Measurements from ENCODE around the gene NPLOC4.

NPLOC4 gene

DNA sequence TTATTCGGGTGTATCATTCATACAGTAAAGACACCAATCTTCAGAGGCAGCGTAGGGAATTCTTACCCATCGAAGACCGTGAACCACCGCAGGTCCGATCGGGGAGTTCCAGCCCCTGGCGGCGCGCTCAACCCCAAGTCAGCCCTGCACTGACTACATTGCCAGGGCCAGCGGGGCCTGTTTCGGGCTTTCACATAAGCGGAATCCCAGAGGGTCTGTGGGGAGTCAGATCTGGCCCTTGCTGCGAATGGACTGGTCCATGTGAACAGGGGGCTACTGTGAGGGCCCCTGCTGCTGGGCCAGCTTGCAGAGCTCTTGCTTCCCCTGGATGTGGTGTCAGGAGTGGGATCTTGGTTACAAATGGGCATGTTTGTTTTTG lies 11.8 kb upstream of the NPLOC4 start:
- TF ChIP-seq, protein P1, sequence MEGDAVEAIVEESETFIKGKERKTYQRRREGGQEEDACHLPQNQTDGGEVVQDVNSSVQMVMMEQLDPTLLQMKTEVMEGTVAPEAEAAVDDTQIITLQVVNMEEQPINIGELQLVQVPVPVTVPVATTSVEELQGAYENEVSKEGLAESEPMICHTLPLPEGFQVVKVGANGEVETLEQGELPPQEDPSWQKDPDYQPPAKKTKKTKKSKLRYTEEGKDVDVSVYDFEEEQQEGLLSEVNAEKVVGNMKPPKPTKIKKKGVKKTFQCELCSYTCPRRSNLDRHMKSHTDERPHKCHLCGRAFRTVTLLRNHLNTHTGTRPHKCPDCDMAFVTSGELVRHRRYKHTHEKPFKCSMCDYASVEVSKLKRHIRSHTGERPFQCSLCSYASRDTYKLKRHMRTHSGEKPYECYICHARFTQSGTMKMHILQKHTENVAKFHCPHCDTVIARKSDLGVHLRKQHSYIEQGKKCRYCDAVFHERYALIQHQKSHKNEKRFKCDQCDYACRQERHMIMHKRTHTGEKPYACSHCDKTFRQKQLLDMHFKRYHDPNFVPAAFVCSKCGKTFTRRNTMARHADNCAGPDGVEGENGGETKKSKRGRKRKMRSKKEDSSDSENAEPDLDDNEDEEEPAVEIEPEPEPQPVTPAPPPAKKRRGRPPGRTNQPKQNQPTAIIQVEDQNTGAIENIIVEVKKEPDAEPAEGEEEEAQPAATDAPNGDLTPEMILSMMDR (IDR thresholded peaks at IDR 0.05; ENCODE audit: borderline replicate concordance, extremely low read depth, low read length, poor library complexity, severe bottlenecking) = no peak
- no peak for TF ChIP-seq EZH2 (IDR thresholded peaks at IDR 0.05; ENCODE audit: borderline replicate concordance, low read depth, low read length, severe bottlenecking)
- Histone ChIP-seq H3K9me3 (ENCODE audit: insufficient read depth, low read length, severe bottlenecking) (peaks cover 2% of the 10 kb centered on the region), H3K36me3 (ENCODE audit: insufficient read depth, low read length) (no peaks in the 10 kb centered on the region), H3K4me1 (ENCODE audit: insufficient read depth, low read length) (no peaks in the 10 kb centered on the region), H3K27ac (ENCODE audit: low read length) (no peak overlapping the region), H3K27me3 (ENCODE audit: insufficient read depth, low read length, poor library complexity) (no peaks in the 10 kb centered on the region), H3K4me2 (ENCODE audit: insufficient read depth, low read length) (no peak overlapping the region), H3K9ac (ENCODE audit: low read depth, low read length) (no peak overlapping the region), H4K20me1 (ENCODE audit: insufficient read depth, low read length) (no peaks in the 10 kb centered on the region), H2AFZ (ENCODE audit: low read depth, low read length) (no peak overlapping the region), H3K79me2 (ENCODE audit: insufficient read depth, low read length) (no peaks in the 10 kb centered on the region), H3K4me3 (ENCODE audit: low read depth in 1 of 2, low read length in 2 of 2) (no peak overlapping the region)
- ATAC-seq (ENCODE audit: insufficient read depth, low read depth) = no peak
- DNase-seq = no peak

DNA sequence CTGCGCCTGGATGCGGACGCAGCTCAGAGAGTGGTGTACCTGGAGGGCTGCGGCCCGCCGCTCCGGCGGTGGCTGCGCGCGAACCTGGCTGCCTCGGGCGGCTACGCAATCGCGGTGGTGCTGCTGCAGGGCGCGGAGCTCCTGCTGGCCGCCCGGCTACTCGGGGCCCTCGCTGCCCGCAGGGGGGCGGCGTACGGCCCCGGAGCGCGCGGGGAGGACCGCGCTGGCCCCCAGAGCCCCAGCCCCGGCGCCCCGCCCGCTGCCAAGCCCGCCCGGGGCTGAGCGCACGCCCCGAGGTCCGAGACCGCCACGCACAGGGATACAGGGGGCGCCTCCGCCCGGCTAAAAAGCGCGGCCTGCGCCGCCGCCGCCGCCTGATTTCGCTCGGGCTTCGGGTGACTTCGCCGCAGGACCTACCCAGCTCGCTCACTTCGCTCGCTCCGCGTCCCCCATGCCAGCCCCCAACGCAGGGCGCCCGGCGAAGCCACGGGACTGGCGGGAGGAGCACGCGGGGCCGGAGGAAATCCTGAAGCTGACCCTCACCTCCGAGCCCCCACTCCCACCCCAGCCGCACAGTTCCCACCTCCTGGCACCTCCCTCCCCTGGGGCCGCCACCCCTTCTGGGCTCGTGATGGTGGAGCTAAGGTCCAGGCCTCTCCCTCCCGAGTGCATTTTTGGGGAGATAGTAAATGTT lies 11.2 kb upstream of the NPLOC4 start:
- Histone ChIP-seq H4K20me1 (ENCODE audit: insufficient read depth, low read length) (no peaks in the 10 kb centered on the region), H2AFZ (ENCODE audit: low read depth, low read length) (no peak overlapping the region), H3K27ac (ENCODE audit: low read length) (no peak overlapping the region), H3K4me3 (ENCODE audit: low read depth in 1 of 2, low read length in 2 of 2) (no peak overlapping the region), H3K9me3 (ENCODE audit: insufficient read depth, low read length, severe bottlenecking) (peaks cover 2% of the 10 kb centered on the region), H3K79me2 (ENCODE audit: insufficient read depth, low read length) (no peaks in the 10 kb centered on the region), H3K4me2 (ENCODE audit: insufficient read depth, low read length) (no peak overlapping the region), H3K4me1 (ENCODE audit: insufficient read depth, low read length) (no peaks in the 10 kb centered on the region), H3K27me3 (ENCODE audit: insufficient read depth, low read length, poor library complexity) (no peaks in the 10 kb centered on the region), H3K9ac (ENCODE audit: low read depth, low read length) (no peak overlapping the region), H3K36me3 (ENCODE audit: insufficient read depth, low read length) (no peaks in the 10 kb centered on the region)
- no peak for TF ChIP-seq EZH2 (IDR thresholded peaks at IDR 0.05; ENCODE audit: borderline replicate concordance, low read depth, low read length, severe bottlenecking)
- TF ChIP-seq, protein P1 (IDR thresholded peaks at IDR 0.05; ENCODE audit: borderline replicate concordance, extremely low read depth, low read length, poor library complexity, severe bottlenecking) = no peak
- DNase-seq (no peak), ATAC-seq (ENCODE audit: insufficient read depth, low read depth) (no peak)

DNA sequence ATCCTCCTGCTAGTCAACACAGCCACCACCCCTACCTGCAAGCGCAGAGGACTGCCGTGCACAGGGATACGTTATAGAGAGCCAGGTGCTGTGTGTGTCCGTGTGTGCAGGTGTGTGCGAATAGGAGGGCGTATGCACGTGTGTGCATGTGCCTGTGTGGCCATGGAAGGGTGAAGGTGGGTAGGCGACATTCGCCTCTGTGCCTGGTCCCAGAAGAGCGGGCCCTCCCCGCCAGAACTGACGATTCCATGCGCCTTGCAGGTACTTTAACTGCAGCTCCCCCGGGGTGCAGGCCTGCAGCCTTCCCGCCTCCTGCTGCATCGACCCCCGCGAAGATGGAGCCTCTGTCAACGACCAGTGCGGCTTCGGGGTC lies 10.7 kb upstream of the NPLOC4 start:
- no peak overlapping the region for H3K9ac ChIP-seq (ENCODE audit: low read depth, low read length)
- no peaks in the 10 kb centered on the region for H4K20me1 ChIP-seq (ENCODE audit: insufficient read depth, low read length)
- no peak overlapping the region for H3K27ac ChIP-seq (ENCODE audit: low read length)
- H3K79me2 ChIP-seq (ENCODE audit: insufficient read depth, low read length) = no peaks in the 10 kb centered on the region
- no peak overlapping the region for H3K4me3 ChIP-seq (ENCODE audit: low read depth in 1 of 2, low read length in 2 of 2)
- no peaks in the 10 kb centered on the region for H3K27me3 ChIP-seq (ENCODE audit: insufficient read depth, low read length, poor library complexity)
- no peak for ATAC-seq (ENCODE audit: insufficient read depth, low read depth)
- no peaks in the 10 kb centered on the region for H3K36me3 ChIP-seq (ENCODE audit: insufficient read depth, low read length)
- no peak overlapping the region for H3K4me2 ChIP-seq (ENCODE audit: insufficient read depth, low read length)
- no peak overlapping the region for H2AFZ ChIP-seq (ENCODE audit: low read depth, low read length)
- TF ChIP-seq, protein P1 (IDR thresholded peaks at IDR 0.05; ENCODE audit: borderline replicate concordance, extremely low read depth, low read length, poor library complexity, severe bottlenecking) = no peak
- no peak for TF ChIP-seq EZH2 (IDR thresholded peaks at IDR 0.05; ENCODE audit: borderline replicate concordance, low read depth, low read length, severe bottlenecking)
- DNase-seq = no peak
- H3K4me1 ChIP-seq (ENCODE audit: insufficient read depth, low read length) = no peaks in the 10 kb centered on the region
- H3K9me3 ChIP-seq (ENCODE audit: insufficient read depth, low read length, severe bottlenecking) = peaks cover 2% of the 10 kb centered on the region

Data from DND-41 (cell line).